Neural progenitor cell (in vitro differentiated cells): ENCODE results near the gene TINCR.

ENCODE experiments used
- EZH2 ChIP-seq: fragments of 200-600 bp; sonication (generic); IDR thresholded peaks from 2 replicates; pipeline ENCODE4 v1.6.1; 2017; ENCODE audit warnings: antibody characterized with exemption, mild to moderate bottlenecking, moderate library complexity
- TF ChIP-seq, protein P1 (sequence below): fragments of 200-600 bp; sonication (generic); IDR thresholded peaks from 2 replicates; pipeline ENCODE4 v1.5.1; 2017; ENCODE audit warnings: antibody characterized with exemption, mild to moderate bottlenecking

DNA sequence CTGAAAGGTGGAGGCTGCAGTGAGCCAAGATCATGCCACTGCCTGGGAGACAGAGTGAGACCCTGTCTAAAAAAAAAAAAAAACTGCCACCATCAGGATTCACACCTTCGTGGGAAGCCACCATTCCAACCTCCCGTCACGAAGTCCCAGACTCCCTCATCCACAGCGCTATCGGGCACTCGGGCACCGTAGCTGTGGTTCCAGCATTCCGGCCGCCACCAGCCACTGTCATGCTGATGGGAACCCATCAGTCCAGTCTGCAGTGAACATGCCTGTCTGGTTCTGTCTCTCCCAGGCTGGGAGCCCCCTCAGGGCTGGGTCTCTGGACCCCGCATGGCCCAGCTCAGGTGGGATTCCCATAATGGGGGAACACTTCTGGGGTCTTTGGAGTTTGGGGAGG, 27.5 kb downstream of the TINCR start:
- TF ChIP-seq, protein P1, sequence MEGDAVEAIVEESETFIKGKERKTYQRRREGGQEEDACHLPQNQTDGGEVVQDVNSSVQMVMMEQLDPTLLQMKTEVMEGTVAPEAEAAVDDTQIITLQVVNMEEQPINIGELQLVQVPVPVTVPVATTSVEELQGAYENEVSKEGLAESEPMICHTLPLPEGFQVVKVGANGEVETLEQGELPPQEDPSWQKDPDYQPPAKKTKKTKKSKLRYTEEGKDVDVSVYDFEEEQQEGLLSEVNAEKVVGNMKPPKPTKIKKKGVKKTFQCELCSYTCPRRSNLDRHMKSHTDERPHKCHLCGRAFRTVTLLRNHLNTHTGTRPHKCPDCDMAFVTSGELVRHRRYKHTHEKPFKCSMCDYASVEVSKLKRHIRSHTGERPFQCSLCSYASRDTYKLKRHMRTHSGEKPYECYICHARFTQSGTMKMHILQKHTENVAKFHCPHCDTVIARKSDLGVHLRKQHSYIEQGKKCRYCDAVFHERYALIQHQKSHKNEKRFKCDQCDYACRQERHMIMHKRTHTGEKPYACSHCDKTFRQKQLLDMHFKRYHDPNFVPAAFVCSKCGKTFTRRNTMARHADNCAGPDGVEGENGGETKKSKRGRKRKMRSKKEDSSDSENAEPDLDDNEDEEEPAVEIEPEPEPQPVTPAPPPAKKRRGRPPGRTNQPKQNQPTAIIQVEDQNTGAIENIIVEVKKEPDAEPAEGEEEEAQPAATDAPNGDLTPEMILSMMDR = no peak
- TF ChIP-seq EZH2 = no peak
